GM18870 (cell line): Measurements from ENCODE around the gene ZNF548.
A peak's percentile ranks its signal among the peaks of the same experiment; 100 is the strongest.
"Not testable (repeated sequence)": the region's sequence is repeated elsewhere in the genome, so short reads cannot be mapped to it uniquely, and the experiment has no call there.

Experiments used
- ATAC-seq: cut with Tn5 transposase; IDR thresholded peaks from one replicate; pipeline ENCODE4 v1.9.1; 2021; ENCODE audit warnings: moderate library complexity; ENCODE audit not compliant: unreplicated experiment

The ZNF548 gene

GRCh38 chr19:57389730-57390598 is at the start of gene ZNF548:
Gene ZNF548, plus strand, starts transcription at chr19:57389854. Its CDS starts 246 bp downstream, at chr19:57390100.
- ATAC-seq = peak; percentile 98

GRCh38 chr19:57342582-57342981 is 47.1 kb upstream of the ZNF548 start:
- no peak for ATAC-seq

GRCh38 chr19:57348136-57348535 is 41.5 kb upstream of the ZNF548 start:
- no peak for ATAC-seq

GRCh38 chr19:57350877-57351805 is 38.5 kb upstream of the ZNF548 start, which contains the start of gene ZNF304:
Gene ZNF304, plus strand, starts transcription at chr19:57351271. Its CDS starts 394 bp downstream, at chr19:57351665.
- ATAC-seq = peak; percentile 93

GRCh38 chr19:57351867-57352266 is 37.8 kb upstream of the ZNF548 start:
- no peak for ATAC-seq

- ATAC-seq = no peak
Measured at GRCh38 chr19:57355916-57356315, 33.7 kb upstream of the ZNF548 start.

GRCh38 chr19:57357406-57357805 is 32.2 kb upstream of the ZNF548 start:
- no peak for ATAC-seq

- no peak for ATAC-seq
Measured at GRCh38 chr19:57359300-57359699, 30.4 kb upstream of the ZNF548 start.

- no peak for ATAC-seq
Measured at GRCh38 chr19:57362419-57362818, 27.2 kb upstream of the ZNF548 start.

- ATAC-seq = peak; percentile 89
Measured at GRCh38 chr19:57362997-57363687, 26.5 kb upstream of the ZNF548 start, which contains the start of the genes TRAPPC2B and ZNF547. Gene TRAPPC2B, plus strand, starts transcription at chr19:57363551. Its CDS starts 1,283 bp downstream, at chr19:57364834. Gene ZNF547, plus strand, starts transcription at chr19:57363551. Its CDS starts 5,005 bp downstream, at chr19:57368556.

GRCh38 chr19:57363688-57364181 is 25.9 kb upstream of the ZNF548 start:
- no peak for ATAC-seq

- no peak for ATAC-seq
Measured at GRCh38 chr19:57366776-57367175, 22.9 kb upstream of the ZNF548 start.

- no peak for ATAC-seq
Measured at GRCh38 chr19:57374179-57374578, 15.5 kb upstream of the ZNF548 start.

GRCh38 chr19:57374647-57375046 is 15.0 kb upstream of the ZNF548 start:
- ATAC-seq = not testable (repeated sequence)

- no peak for ATAC-seq
Measured at GRCh38 chr19:57376151-57376550, 13.5 kb upstream of the ZNF548 start.

- ATAC-seq = no peak
Measured at GRCh38 chr19:57377498-57378146, 12.0 kb upstream of the ZNF548 start.

- no peak for ATAC-seq
Measured at GRCh38 chr19:57380923-57381322, 8.7 kb upstream of the ZNF548 start.

GRCh38 chr19:57382806-57383488 is 6.7 kb upstream of the ZNF548 start:
- no peak for ATAC-seq

- no peak for ATAC-seq
Measured at GRCh38 chr19:57389194-57389729, 392 bp upstream of the ZNF548 start.
